Measurements from ENCODE around the gene VKORC1.

VKORC1 gene

GRCh38 chr16:31129568-31130335 is 35.2 kb upstream of the VKORC1 start:
- no peak for DNase-seq

- no peak for DNase-seq
These were observed 34.3 kb upstream of the VKORC1 start for GRCh38 chr16:31128711-31129567.

- no peak for DNase-seq
These were observed 32.6 kb upstream of the VKORC1 start for GRCh38 chr16:31127182-31127581.

- no peak for DNase-seq
These were observed 31.2 kb upstream of the VKORC1 start for GRCh38 chr16:31125844-31126243.

- no peak for DNase-seq
These were observed 25.5 kb upstream of the VKORC1 start for GRCh38 chr16:31120129-31120528.

- no peak for DNase-seq
These were observed 23.9 kb upstream of the VKORC1 start for GRCh38 chr16:31118223-31119155.

GRCh38 chr16:31117384-31118222 is 23.0 kb upstream of the VKORC1 start, which contains the start of gene KAT8:
KAT8 (plus strand) TSS chr16:31117664; CDS start chr16:31117682, 18 bp downstream.
- peak; percentile 99 for DNase-seq

GRCh38 chr16:31114468-31114867 is 19.9 kb upstream of the VKORC1 start:
- DNase-seq, result no peak

GRCh38 chr16:31113121-31114120 is 18.8 kb upstream of the VKORC1 start:
- DNase-seq, result no peak

- DNase-seq, result no peak
These were observed 18.1 kb upstream of the VKORC1 start for GRCh38 chr16:31112711-31113110.

- no peak for DNase-seq
These were observed 17.4 kb upstream of the VKORC1 start for GRCh38 chr16:31111881-31112466.

- DNase-seq, result no peak
These were observed 15.8 kb upstream of the VKORC1 start for GRCh38 chr16:31110106-31111034.

GRCh38 chr16:31109622-31110021 is 15.0 kb upstream of the VKORC1 start:
- no peak for DNase-seq

- DNase-seq, result no peak
These were observed 14.4 kb upstream of the VKORC1 start for GRCh38 chr16:31108794-31109558.

GRCh38 chr16:31108035-31108793 is 13.6 kb upstream of the VKORC1 start, which contains the start of gene BCKDK:
BCKDK (plus strand) TSS chr16:31108386; CDS start chr16:31109224, 838 bp downstream.
- peak; percentile 75 for DNase-seq

- peak; percentile 50 for DNase-seq
These were observed 12.9 kb upstream of the VKORC1 start for GRCh38 chr16:31107465-31107867.

Data from stimulated activated CD4-positive, alpha-beta T cell treated with anti-CD3 and anti-CD28 coated beads, Interleukin-4, amount 100 ng/mL, for 24 hours (primary cell).